HG03280 (cell line): Measurements from ENCODE around the gene MSRB2.
"Not testable (repeated sequence)": the region's sequence is repeated elsewhere in the genome, so short reads cannot be mapped to it uniquely, and the experiment has no call there.

Experiments
- ATAC-seq: cut with Tn5 transposase; IDR thresholded peaks from one replicate; pipeline ENCODE4 v1.9.1; 2021; ENCODE audit warnings: mild to moderate bottlenecking, moderate library complexity; ENCODE audit not compliant: unreplicated experiment

The MSRB2 gene

GRCh38 chr10:23069019-23069815 is 26.2 kb upstream of the MSRB2 start:
- ATAC-seq = no peak

- ATAC-seq = peak; percentile 14
These were observed 25.1 kb upstream of the MSRB2 start for GRCh38 chr10:23070092-23070912.

GRCh38 chr10:23070913-23071218 is 24.5 kb upstream of the MSRB2 start:
- peak; percentile 44 for ATAC-seq

GRCh38 chr10:23072593-23072992 is 22.8 kb upstream of the MSRB2 start:
- not testable (repeated sequence) for ATAC-seq

GRCh38 chr10:23073527-23073926 is 21.9 kb upstream of the MSRB2 start:
- no peak for ATAC-seq

- no peak for ATAC-seq
These were observed 19.7 kb upstream of the MSRB2 start for GRCh38 chr10:23075672-23076071.

- no peak for ATAC-seq
These were observed 17.3 kb upstream of the MSRB2 start for GRCh38 chr10:23078114-23078513.

- no peak for ATAC-seq
These were observed 15.7 kb upstream of the MSRB2 start for GRCh38 chr10:23079700-23080099.

GRCh38 chr10:23080262-23080661 is 15.1 kb upstream of the MSRB2 start:
- ATAC-seq = no peak

- ATAC-seq = no peak
These were observed 14.1 kb upstream of the MSRB2 start for GRCh38 chr10:23081221-23081750.

GRCh38 chr10:23081891-23082290 is 13.5 kb upstream of the MSRB2 start:
- ATAC-seq = no peak

GRCh38 chr10:23088609-23089008 is 6.8 kb upstream of the MSRB2 start:
- no peak for ATAC-seq

GRCh38 chr10:23094786-23095403 is 484 bp upstream of the MSRB2 start:
- ATAC-seq = no peak

- ATAC-seq = peak; percentile 55
These were observed 805 bp downstream of the MSRB2 start for GRCh38 chr10:23095966-23096801.

- no peak for ATAC-seq
These were observed 1.6 kb downstream of the MSRB2 start for GRCh38 chr10:23096802-23097549.

GRCh38 chr10:23099079-23099478 is 3.7 kb downstream of the MSRB2 start:
- ATAC-seq = no peak

GRCh38 chr10:23099816-23100215 is 4.4 kb downstream of the MSRB2 start:
- no peak for ATAC-seq

- no peak for ATAC-seq
These were observed 5.1 kb downstream of the MSRB2 start for GRCh38 chr10:23100331-23101030.

- no peak for ATAC-seq
These were observed 11.1 kb downstream of the MSRB2 start for GRCh38 chr10:23106331-23107072.
